ENCODE data around the gene YWHAB. TPM values are rescaled to one million over a fixed set of nuclear protein-coding genes. Genes with fewer than 3 reads are reported as not detected.

YWHAB gene
- total RNA-seq, 1 experiment from 2014 or later: 216 TPM

DNA sequence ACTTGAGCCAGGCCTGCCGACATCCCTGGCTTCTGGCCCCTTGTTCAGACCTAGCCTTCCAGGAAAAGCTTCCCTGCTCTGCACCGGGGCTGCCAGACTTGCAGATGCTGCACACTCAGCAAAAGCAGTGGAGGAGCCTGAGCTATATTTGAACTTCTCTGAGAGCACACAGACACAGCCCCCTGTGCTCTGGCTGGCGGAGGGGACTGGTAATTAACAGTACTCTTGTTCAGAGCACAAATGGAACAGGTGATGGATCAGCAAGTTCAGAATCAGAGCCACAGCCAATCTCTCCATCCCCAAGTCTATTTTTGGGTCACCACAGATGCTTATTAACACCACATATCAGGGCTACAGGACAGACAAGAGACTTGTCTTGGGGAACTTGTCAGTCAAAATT lies 47.6 kb upstream of the YWHAB start:
- POLR2A ChIA-PET: no interaction called here
- no peak for ATAC-seq
- Mint-ChIP-seq H3K27me3 (ENCODE audit: low read depth) (peaks cover 4% of the 10 kb centered on the region), H3K4me1 (no peaks in the 10 kb centered on the region), H3K27ac (no peak overlapping the region), H3K4me3 (no peak overlapping the region), H3K36me3 (peaks cover 4% of the 10 kb centered on the region), H3K9me3 (peaks cover 19% of the 10 kb centered on the region)
- CTCF ChIA-PET: no interaction called here
- DNase-seq (ENCODE audit: low spot score): no peak
- TF ChIP-seq ZNF121 (CRISPR knock-in tag; IDR thresholded peaks at IDR 0.05) (no peak), ZNF423 (CRISPR knock-in tag; IDR thresholded peaks at IDR 0.05) (no peak), ZNF396 (CRISPR knock-in tag; IDR thresholded peaks at IDR 0.05; ENCODE audit: borderline replicate concordance) (no peak), EMX1 (CRISPR knock-in tag; IDR thresholded peaks at IDR 0.05) (no peak), CREB1 (CRISPR knock-in tag; IDR thresholded peaks at IDR 0.05) (no peak), GRHL2 (CRISPR knock-in tag; IDR thresholded peaks at IDR 0.05; ENCODE audit: insufficient replicate concordance, severe bottlenecking) (no peak), ZNF671 (CRISPR knock-in tag; IDR thresholded peaks at IDR 0.05) (no peak), ZBTB21 (CRISPR knock-in tag; IDR thresholded peaks at IDR 0.05; ENCODE audit: borderline replicate concordance) (no peak), ZNF219 (CRISPR knock-in tag; IDR thresholded peaks at IDR 0.05; ENCODE audit: borderline replicate concordance) (no peak), SMAD3 (CRISPR knock-in tag; IDR thresholded peaks at IDR 0.05; ENCODE audit: borderline replicate concordance) (no peak), RORB (CRISPR knock-in tag; IDR thresholded peaks at IDR 0.05) (no peak), RELA (CRISPR knock-in tag; IDR thresholded peaks at IDR 0.05; ENCODE audit: borderline replicate concordance) (no peak)
- TF ChIP-seq, protein P1, sequence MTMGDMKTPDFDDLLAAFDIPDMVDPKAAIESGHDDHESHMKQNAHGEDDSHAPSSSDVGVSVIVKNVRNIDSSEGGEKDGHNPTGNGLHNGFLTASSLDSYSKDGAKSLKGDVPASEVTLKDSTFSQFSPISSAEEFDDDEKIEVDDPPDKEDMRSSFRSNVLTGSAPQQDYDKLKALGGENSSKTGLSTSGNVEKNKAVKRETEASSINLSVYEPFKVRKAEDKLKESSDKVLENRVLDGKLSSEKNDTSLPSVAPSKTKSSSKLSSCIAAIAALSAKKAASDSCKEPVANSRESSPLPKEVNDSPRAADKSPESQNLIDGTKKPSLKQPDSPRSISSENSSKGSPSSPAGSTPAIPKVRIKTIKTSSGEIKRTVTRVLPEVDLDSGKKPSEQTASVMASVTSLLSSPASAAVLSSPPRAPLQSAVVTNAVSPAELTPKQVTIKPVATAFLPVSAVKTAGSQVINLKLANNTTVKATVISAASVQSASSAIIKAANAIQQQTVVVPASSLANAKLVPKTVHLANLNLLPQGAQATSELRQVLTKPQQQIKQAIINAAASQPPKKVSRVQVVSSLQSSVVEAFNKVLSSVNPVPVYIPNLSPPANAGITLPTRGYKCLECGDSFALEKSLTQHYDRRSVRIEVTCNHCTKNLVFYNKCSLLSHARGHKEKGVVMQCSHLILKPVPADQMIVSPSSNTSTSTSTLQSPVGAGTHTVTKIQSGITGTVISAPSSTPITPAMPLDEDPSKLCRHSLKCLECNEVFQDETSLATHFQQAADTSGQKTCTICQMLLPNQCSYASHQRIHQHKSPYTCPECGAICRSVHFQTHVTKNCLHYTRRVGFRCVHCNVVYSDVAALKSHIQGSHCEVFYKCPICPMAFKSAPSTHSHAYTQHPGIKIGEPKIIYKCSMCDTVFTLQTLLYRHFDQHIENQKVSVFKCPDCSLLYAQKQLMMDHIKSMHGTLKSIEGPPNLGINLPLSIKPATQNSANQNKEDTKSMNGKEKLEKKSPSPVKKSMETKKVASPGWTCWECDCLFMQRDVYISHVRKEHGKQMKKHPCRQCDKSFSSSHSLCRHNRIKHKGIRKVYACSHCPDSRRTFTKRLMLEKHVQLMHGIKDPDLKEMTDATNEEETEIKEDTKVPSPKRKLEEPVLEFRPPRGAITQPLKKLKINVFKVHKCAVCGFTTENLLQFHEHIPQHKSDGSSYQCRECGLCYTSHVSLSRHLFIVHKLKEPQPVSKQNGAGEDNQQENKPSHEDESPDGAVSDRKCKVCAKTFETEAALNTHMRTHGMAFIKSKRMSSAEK (CRISPR knock-in tag; IDR thresholded peaks at IDR 0.05; ENCODE audit: borderline replicate concordance): no peak
- TF ChIP-seq, protein P2, sequence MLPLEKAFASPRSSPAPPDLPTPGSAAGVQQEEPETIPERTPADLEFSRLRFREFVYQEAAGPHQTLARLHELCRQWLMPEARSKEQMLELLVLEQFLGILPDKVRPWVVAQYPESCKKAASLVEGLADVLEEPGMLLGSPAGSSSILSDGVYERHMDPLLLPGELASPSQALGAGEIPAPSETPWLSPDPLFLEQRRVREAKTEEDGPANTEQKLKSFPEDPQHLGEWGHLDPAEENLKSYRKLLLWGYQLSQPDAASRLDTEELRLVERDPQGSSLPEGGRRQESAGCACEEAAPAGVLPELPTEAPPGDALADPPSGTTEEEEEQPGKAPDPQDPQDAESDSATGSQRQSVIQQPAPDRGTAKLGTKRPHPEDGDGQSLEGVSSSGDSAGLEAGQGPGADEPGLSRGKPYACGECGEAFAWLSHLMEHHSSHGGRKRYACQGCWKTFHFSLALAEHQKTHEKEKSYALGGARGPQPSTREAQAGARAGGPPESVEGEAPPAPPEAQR (CRISPR knock-in tag; IDR thresholded peaks at IDR 0.05): no peak
- TF ChIP-seq, protein P3, sequence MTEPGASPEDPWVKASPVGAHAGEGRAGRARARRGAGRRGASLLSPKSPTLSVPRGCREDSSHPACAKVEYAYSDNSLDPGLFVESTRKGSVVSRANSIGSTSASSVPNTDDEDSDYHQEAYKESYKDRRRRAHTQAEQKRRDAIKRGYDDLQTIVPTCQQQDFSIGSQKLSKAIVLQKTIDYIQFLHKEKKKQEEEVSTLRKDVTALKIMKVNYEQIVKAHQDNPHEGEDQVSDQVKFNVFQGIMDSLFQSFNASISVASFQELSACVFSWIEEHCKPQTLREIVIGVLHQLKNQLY (CRISPR knock-in tag; IDR thresholded peaks at IDR 0.05): no peak
- TF ChIP-seq, protein P4, sequence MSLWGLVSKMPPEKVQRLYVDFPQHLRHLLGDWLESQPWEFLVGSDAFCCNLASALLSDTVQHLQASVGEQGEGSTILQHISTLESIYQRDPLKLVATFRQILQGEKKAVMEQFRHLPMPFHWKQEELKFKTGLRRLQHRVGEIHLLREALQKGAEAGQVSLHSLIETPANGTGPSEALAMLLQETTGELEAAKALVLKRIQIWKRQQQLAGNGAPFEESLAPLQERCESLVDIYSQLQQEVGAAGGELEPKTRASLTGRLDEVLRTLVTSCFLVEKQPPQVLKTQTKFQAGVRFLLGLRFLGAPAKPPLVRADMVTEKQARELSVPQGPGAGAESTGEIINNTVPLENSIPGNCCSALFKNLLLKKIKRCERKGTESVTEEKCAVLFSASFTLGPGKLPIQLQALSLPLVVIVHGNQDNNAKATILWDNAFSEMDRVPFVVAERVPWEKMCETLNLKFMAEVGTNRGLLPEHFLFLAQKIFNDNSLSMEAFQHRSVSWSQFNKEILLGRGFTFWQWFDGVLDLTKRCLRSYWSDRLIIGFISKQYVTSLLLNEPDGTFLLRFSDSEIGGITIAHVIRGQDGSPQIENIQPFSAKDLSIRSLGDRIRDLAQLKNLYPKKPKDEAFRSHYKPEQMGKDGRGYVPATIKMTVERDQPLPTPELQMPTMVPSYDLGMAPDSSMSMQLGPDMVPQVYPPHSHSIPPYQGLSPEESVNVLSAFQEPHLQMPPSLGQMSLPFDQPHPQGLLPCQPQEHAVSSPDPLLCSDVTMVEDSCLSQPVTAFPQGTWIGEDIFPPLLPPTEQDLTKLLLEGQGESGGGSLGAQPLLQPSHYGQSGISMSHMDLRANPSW (CRISPR knock-in tag; conservative IDR thresholded peaks at IDR 0.05; ENCODE audit: low read depth): no peak

DNA sequence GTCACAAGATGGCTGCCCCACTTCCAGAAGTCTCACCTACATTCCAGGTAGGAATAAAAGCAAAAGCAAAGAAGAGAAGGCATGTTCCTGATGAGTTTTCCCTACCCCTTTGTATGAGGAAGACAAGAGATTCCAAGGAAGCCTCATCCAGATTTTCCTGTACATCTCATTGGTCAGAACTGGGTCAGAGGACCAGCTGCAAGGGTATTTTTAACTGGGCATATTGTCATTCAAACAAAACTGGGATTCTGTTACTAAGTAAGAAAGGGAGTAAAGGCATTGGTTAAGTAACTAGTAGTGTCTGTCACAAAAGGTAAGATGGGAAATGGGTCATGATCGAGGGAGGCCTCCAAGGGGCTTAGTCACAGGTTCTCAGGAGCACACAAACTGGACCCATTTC lies 47.0 kb upstream of the YWHAB start:
- peaks cover 19% of the 10 kb centered on the region for H3K9me3 Mint-ChIP-seq
- H3K27ac Mint-ChIP-seq: no peak overlapping the region
- CTCF ChIA-PET: no interaction called here
- DNase-seq (ENCODE audit: low spot score) (no peak), ATAC-seq (no peak)
- POLR2A ChIA-PET: no interaction called here
- H3K36me3 Mint-ChIP-seq: peaks cover 4% of the 10 kb centered on the region
- H3K4me1 Mint-ChIP-seq: no peaks in the 10 kb centered on the region
- no peak overlapping the region for H3K4me3 Mint-ChIP-seq
- peaks cover 4% of the 10 kb centered on the region for H3K27me3 Mint-ChIP-seq (ENCODE audit: low read depth)
- TF ChIP-seq GRHL2 (CRISPR knock-in tag; IDR thresholded peaks at IDR 0.05; ENCODE audit: insufficient replicate concordance, severe bottlenecking) (no peak), HMGA2 (CRISPR knock-in tag; IDR thresholded peaks at IDR 0.05) (no peak), RELA (CRISPR knock-in tag; IDR thresholded peaks at IDR 0.05; ENCODE audit: borderline replicate concordance) (no peak), MXD4 (CRISPR knock-in tag; IDR thresholded peaks at IDR 0.05; ENCODE audit: borderline replicate concordance) (no peak), IRF2 (CRISPR knock-in tag; IDR thresholded peaks at IDR 0.05; ENCODE audit: borderline replicate concordance, low read depth) (no peak), FOXP1 (CRISPR knock-in tag; IDR thresholded peaks at IDR 0.05; ENCODE audit: borderline replicate concordance) (no peak)
- TF ChIP-seq, protein P5, sequence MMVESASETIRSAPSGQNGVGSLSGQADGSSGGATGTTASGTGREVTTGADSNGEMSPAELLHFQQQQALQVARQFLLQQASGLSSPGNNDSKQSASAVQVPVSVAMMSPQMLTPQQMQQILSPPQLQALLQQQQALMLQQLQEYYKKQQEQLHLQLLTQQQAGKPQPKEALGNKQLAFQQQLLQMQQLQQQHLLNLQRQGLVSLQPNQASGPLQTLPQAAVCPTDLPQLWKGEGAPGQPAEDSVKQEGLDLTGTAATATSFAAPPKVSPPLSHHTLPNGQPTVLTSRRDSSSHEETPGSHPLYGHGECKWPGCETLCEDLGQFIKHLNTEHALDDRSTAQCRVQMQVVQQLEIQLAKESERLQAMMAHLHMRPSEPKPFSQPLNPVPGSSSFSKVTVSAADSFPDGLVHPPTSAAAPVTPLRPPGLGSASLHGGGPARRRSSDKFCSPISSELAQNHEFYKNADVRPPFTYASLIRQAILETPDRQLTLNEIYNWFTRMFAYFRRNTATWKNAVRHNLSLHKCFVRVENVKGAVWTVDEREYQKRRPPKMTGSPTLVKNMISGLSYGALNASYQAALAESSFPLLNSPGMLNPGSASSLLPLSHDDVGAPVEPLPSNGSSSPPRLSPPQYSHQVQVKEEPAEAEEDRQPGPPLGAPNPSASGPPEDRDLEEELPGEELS (CRISPR knock-in tag; IDR thresholded peaks at IDR 0.05): no peak

All from WTC11 (cell line).